PFSK-1 (cell line): ENCODE measurements around the gene ARAP1.

Source experiments
- POLR2AphosphoS5 ChIP-seq: IDR thresholded peaks from 2 replicates; pipeline ENCODE4 v1.6.1; 2012; ENCODE audit warnings: low read depth, mild to moderate bottlenecking, control low read depth, low read length, moderate library complexity
- TF ChIP-seq, protein P1 (sequence below), 2 experiments: IDR thresholded peaks; 2 replicates each; pipeline versions ENCODE4 v1.6.1 to v1.8.0; 2011 to 2012; ENCODE audit warnings: low read depth in 2 of 2, low read length in 2 of 2, control low read depth in 1 of 2, inconsistent platforms in 1 of 2, mild to moderate bottlenecking in 1 of 2, moderate library complexity in 1 of 2; ENCODE audit not compliant: insufficient read depth in 1 of 2

DNA sequence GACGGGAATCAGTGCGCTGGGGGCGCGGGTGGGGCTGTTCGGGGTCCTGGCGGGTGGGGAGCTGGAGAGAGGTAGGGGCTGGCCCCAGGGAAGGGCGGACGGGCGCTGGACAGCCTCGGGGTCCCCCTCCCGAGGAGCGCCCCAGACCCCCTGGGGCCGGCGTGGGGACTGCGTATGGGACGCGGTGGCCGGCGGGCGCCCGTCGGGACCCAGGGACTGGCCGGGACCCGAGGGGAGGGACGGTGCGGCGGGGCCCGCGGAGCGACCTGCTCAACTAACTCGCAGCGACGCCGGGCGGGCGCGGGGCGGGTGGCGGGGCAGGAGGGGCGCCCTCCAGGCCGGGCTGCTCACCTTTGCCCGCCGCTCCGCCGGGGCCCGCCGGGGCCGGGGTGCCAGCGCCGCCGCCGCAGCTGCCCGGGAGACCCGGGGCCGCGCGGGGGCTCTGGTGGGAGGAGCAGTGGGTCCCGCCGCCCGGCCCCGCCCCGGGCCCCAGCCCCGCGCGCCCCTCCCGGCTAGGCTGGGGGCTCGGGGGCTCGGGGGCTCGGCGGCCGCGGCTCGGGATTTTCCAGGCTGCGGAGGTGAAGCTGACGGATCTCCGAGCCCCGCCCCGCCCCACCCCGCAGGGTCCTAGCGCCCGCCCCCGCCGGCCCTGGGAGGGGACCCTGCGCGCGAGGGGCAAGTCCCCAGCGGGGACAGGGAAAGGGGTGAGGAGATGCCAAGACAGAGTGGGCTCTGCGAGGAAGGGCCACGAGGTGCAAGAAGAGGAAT, 29.3 kb upstream of the ARAP1 start:
- TF ChIP-seq, protein P1, sequence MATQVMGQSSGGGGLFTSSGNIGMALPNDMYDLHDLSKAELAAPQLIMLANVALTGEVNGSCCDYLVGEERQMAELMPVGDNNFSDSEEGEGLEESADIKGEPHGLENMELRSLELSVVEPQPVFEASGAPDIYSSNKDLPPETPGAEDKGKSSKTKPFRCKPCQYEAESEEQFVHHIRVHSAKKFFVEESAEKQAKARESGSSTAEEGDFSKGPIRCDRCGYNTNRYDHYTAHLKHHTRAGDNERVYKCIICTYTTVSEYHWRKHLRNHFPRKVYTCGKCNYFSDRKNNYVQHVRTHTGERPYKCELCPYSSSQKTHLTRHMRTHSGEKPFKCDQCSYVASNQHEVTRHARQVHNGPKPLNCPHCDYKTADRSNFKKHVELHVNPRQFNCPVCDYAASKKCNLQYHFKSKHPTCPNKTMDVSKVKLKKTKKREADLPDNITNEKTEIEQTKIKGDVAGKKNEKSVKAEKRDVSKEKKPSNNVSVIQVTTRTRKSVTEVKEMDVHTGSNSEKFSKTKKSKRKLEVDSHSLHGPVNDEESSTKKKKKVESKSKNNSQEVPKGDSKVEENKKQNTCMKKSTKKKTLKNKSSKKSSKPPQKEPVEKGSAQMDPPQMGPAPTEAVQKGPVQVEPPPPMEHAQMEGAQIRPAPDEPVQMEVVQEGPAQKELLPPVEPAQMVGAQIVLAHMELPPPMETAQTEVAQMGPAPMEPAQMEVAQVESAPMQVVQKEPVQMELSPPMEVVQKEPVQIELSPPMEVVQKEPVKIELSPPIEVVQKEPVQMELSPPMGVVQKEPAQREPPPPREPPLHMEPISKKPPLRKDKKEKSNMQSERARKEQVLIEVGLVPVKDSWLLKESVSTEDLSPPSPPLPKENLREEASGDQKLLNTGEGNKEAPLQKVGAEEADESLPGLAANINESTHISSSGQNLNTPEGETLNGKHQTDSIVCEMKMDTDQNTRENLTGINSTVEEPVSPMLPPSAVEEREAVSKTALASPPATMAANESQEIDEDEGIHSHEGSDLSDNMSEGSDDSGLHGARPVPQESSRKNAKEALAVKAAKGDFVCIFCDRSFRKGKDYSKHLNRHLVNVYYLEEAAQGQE (IDR thresholded peaks at IDR 0.05; ENCODE audit: insufficient read depth in 1 of 2, low read depth in 2 of 2, low read length in 2 of 2): no peak
- TF ChIP-seq POLR2AphosphoS5: no peak
